ENCODE data around the gene SENP6.

- TF ChIP-seq, protein P1, sequence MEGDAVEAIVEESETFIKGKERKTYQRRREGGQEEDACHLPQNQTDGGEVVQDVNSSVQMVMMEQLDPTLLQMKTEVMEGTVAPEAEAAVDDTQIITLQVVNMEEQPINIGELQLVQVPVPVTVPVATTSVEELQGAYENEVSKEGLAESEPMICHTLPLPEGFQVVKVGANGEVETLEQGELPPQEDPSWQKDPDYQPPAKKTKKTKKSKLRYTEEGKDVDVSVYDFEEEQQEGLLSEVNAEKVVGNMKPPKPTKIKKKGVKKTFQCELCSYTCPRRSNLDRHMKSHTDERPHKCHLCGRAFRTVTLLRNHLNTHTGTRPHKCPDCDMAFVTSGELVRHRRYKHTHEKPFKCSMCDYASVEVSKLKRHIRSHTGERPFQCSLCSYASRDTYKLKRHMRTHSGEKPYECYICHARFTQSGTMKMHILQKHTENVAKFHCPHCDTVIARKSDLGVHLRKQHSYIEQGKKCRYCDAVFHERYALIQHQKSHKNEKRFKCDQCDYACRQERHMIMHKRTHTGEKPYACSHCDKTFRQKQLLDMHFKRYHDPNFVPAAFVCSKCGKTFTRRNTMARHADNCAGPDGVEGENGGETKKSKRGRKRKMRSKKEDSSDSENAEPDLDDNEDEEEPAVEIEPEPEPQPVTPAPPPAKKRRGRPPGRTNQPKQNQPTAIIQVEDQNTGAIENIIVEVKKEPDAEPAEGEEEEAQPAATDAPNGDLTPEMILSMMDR (IDR thresholded peaks at IDR 0.05), result no peak
- no peak for TF ChIP-seq POLR2AphosphoS5 (IDR thresholded peaks at IDR 0.05)
Observed at GRCh38 chr6:75758061-75758460, 156.4 kb downstream of the SENP6 start.

All from gastroesophageal sphincter (tissue), 3 donors.